Inferior parietal cortex (tissue), 1 donor: ENCODE data around the gene MED8.
A peak's percentile ranks its signal among the peaks of the same experiment; 100 is the strongest.
"Not testable (repeated sequence)": the region's sequence is repeated elsewhere in the genome, so short reads cannot be mapped to it uniquely, and the experiment has no call there.

Experiments used
- DNase-seq: peaks from one replicate; pipeline ENCODE4 v3.0.0-alpha.2; 2016; ENCODE audit errors: extremely low spot score

MED8 gene

DNA sequence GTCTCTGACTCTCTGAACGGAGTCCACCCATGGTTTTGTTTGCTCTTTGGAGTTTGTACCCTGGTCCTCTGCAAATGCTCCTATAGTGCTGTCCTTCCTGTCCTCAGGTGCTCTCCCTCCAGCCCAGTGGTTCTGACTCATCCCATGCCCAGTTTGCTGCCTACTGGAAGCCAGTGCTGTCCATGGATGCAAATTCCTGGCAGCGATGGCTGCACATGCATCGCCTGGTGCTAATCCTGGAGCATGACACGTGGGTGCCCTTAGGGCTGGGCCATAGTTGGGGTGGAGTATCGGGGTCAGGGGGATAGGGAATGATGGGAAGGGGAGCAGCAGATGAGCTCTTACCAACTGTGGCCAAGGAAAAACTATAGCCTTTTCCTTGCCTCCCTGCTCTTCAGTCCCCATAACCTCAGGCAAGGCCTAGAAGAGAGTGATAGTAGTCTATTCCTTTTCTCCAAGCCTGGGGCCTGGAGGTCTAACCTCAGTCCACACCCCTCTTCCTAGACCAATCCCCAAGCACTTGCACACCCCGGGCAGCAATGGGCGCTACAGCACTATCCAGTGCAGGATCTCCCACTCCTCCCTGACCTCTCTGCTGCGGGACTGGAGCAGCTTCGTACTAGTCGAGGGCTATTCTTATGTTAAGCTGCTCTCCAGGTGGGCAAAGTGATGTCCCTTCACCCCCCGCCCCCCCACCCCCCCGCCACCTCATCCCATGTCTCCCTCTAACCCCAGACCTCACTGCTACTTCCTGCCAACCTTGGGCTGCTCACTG, 32.6 kb upstream of the MED8 start:
- DNase-seq = no peak

DNA sequence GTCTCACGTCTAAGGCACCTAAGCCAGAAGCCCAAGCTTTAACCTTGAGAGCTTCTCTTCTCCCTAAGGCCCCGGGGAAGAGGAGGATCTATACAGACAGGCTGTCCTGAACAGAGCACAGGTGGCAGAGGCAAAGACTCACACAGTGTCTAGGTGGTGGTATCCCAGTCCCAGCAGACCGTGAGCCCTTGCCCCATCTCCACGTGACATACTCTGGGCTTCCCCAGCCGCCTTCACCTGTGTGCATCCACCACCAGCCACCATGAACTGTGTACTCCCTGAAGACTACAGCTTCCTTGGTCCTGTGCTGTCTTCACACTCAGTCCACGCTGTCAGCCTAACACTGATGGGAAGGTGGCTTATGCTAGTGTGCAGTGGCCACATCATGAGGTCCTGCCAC, 31.8 kb upstream of the MED8 start:
- no peak for DNase-seq

DNA sequence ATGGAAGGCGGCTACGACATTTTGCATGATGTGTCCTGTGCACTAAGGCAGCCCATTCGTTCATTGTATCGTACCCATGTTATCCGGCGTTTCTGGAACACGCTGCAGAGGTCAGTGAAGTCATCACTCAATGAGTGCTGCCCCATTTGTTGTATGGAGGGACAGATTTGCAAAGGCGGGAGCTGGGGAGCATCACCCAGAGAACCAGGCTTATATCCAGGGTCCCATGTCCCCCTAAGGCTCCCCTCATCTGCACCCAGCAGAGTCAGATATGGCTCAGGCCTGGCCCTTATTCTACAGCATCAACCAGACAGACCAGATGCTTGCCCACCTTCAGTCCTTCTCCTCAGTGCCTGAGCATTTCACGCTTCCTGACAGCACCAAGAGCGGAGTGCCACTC, 31.3 kb upstream of the MED8 start:
- no peak for DNase-seq

DNA sequence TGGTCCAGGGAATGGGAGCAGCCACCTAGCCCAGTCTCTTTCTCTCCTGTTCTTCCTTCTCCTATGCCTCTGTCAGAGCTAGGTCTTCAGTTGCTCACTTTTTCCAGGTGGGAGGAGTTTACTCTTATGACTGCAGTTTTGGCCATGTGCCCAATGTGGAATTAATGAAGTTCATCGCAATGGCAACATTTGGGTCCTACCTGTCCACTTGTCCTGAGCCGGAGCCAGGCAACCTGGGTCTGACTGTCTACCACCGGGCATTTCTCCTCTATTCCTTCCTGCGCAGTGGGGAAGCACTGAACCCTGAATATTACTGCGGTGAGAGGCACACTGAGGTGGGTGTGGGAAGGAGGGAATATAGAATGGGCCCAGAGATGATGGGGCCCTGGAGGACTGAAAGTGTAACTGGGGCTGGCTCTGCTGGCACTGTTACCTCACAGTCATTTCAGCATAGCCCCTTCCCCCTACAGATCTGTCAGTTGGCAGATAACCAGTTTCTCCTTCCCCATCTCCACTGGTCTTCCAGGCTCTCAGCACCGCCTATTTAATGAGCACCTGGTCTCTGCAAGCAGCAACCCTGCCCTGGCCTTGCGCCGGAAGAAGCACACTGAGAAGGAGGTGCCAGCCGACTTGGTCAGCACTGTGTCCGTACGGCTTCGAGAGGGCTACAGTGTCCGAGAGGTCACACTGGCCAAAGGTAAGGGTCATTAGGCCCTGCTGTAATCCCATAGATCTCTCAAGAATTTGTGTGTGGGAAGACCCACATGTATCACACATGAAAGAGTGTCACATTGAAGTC, 30.2 kb upstream of the MED8 start:
- DNase-seq = no peak

DNA sequence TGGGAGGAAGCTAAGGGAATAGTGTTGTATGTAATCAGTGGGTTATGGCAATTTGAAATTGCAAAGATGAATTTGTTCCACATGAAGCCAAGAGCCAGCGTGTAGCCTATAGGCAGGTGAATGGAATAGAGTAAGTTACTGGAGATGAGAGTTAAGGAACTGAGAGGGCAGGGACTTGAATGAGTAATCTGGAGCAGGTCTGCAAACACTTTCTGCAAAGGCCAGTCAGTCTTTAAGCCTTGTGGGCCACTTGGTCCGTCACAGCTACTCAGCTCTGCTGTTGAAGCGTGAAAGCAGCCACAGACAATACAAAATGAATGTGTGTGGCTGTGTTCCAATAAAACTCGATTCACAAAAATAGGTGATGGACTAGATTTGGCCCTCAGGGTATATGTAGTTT, 29.3 kb upstream of the MED8 start:
- no peak for DNase-seq

DNA sequence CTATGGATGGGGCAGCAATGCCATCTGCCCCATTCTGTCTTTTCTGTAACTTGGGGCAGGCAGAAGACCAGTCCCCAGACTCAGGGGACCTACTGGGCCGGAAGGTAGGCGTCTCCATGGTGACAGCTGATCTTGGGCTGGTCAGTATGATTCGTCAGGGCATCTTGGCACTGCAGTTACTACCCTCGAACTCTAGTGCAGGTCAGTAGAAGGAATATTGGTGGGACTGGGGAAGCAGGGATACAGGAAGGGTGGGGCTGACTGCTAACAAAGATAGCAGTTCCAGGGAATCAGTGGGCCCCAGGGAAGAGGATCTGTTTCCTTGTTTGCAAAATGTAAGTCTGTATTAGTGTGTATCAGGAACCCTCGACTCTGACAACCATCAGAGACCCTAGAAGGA, 26.3 kb upstream of the MED8 start:
- no peak for DNase-seq

DNA sequence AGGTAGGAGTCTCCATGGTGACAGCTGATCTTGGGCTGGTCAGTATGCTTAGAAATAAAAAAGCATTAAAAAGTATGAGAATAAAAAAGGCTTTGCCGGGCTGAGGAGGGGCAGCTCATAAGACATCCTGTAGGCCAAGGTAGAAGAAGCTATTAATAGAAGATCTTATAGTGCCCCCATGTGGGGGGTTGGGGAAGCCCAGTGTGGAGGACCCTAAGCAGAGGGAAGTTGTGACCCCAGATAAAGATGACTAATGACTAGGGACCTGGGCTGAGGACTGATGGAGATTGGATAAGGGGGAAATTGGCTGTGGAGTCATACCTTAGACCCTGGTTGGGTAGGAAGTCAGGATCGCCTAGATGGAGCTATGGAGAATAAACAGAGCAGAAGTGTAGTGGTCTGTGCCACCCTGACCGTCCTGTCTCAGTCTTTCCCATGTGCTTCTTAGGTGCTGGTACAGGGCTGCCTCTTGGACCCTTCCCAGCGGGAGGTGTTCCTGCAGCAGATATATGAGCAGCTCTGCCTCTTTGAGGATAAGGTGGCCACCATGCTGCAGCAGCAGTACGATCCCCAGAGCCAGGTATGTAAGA, 25.1 kb upstream of the MED8 start:
- peak; percentile 63 for DNase-seq

DNA sequence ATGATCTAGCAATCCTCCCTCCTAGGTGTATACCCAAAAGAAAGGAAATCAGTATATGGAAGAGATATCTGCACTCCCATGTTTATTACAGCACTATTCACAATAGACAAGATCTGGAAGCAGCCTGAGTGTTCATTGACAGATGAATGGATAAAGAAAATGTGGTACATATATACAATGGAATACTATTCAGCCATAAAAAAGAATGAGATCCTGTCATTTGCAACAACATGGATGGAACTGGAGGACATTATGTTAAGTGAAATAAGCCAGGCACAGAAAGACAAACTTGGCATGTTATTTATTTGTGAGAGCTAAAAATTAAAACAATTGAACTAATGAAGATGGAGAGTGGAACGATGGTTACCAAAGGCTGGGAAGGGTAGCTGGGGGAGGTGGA, 23.8 kb upstream of the MED8 start:
- not testable (repeated sequence) for DNase-seq

DNA sequence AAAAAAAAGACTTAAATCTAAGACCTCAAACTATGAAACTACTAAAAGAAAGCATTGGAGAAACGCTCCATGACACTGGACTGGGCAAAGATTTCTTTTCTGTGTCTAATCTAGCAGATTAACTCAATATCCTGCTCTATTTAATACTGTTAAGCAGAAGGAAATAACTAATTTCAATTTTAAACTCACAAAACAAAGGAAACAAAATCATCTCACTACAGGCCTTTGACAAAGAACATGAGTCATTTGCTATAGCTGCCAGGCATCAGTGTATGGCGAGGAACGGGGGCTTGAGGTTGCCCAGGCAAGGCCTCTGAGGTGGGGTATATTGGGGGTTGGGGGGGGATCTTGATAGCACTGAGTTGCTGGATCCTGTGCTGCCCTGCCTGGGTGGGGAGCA, 21.0 kb upstream of the MED8 start:
- DNase-seq = no peak

DNA sequence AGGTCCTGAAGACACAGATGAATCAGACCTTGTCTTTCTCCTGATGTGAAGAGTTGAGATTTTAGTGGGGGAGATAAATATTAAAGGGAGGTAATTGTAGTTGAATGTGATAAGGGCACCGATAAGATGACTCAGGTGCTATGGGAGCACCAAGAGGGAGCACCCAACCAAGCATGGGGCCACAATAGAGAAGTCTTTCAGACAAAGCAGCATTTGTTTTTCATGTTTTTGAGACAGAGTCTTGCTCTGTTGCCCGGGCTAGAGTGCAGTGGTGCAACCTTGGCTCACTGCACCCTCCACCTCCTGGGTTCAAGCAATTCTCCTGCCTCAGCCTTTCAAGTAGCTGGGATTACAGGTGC, 16.3 kb upstream of the MED8 start:
- no peak for DNase-seq

DNA sequence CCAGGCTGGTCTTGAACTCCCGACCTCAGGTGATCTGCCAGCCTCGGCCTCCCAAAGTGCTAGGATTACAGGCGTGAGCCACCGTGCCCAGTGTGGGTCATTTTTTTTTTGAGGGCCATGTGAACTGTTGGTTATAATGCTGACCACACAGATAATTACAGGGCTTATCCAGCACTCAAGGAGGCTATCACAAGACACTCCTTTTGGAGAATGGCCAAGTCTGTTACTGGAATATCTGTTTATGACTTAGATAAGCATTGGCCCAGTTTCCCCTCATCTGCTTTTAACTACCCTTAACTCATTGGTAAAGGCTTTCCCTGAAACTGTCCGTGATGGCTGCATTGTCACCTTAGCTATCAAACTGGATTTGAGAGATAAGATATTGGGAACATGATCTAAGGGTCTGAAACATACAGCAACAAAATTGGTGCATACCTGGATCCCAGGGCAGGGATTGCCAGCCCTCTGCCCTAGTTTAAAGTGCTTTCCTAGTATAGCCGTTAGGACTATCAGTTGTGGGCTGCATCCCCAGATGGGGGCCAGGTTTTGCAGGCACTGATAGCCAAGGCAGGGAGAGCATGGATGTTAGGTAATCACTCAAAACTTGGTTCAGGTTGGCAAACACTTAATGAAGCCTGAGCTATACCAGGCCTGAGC, 15.7 kb upstream of the MED8 start:
- DNase-seq = no peak

DNA sequence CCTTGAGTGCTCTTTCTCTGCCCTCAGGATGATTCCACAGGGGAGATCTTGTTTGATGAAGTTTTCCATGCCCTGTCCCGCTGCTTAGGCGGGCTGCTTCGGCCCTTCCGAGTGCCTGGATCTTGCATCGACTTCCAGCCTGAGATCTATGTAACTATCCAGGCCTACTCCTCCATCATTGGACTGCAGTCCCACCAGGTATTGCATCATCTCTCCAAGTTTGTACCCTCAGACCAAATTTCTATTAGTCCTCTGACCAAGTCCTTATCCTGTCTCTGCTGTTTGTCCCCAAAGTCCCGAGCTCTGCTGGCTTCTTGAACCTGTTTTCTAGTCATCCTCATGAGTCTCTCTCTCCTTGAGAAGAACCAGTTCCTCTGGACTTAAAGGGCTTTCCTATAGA, 14.8 kb upstream of the MED8 start:
- DNase-seq = no peak

DNA sequence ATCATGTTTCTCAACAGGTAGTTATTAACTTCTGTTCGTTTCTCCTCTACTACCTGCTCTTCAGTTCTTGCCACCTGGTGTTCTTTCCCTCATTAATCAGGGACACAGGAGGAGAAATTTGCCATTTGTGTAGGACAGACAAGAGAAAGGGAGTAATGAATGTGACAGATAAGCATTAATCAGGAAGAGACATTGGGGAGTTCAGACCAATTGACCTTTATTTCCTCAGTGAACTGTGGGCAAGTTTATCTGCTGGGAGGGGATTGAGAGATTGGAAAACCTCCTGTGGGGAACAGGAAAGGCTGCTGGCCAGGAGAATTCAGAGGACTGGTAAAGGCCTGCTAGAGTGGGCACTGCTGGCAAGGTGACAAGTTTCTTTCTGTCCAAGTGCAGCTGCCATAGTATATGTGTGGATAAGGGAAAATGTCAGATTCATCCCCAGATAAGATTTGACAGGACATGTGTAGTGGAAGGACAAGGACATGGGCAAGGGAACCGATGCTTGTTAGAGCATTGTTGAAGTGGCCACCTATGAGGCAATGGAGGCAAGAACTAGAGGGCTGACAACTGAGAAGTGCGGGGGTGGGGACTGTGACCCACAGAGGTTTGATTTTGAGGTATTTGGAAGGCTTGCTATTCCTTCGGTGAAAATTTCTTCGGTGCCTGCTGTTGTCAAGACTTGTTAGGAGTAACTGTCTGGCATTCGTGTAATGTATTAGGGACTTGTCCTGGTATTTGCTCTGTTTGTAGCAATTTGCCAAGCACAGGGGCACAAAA, 12.7 kb upstream of the MED8 start:
- no peak for DNase-seq

DNA sequence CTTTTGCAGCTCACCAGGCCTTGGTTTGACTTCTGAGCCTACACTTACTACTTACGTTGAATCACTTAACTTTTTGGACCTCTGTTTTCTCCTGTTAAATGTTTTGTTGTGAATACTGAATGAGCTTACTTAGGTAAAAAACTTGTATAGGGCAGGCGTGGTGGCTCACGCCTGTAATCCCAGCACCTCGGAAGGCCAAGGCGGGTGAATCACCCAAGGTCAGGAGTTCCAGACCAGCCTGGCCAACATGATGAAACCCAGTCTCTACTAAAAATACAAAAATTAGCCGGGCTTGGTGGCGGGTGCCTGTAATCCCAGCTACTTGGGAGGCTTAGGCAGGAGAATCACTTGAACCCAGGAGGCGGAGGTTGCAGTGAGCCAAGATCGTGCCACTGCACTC, 10.8 kb upstream of the MED8 start:
- DNase-seq = not testable (repeated sequence)

DNA sequence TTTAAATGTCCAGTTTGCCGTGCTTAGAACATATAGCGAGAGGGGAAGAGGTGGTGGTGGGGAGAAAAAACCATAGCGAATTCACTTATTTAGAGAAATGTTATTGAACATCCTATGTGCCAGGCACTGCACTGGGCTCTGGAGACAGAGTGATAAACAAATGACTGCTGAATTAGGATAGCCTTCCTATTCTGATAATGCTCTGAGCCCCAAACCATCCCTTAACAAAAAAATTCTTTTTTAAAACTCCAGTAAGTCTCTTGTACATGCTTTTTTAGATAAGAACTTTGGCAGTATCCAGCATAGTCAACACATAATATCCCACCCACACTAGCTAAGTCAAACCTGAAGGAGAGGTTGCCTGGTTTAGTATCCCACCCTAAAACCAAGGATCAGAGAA, 8.6 kb upstream of the MED8 start:
- DNase-seq = no peak

DNA sequence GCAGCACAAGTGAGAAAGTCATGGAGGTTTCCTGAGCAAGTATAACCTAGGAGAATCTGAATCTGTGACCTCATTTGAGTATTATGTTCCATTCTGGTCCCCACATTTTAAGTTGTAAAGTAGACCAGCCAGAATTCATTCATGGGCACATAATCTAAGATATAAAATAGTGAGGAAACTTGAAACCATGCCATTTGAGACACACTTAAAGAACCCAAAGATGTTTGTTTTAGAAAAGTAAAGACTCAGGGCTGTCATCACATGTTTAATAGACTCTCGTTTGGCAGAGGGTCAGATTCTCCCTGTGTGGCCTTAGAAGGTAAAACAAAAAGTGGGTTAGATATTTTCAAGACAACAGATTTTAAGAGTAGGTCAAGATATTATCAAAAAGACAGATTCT, 6.5 kb upstream of the MED8 start:
- no peak for DNase-seq

DNA sequence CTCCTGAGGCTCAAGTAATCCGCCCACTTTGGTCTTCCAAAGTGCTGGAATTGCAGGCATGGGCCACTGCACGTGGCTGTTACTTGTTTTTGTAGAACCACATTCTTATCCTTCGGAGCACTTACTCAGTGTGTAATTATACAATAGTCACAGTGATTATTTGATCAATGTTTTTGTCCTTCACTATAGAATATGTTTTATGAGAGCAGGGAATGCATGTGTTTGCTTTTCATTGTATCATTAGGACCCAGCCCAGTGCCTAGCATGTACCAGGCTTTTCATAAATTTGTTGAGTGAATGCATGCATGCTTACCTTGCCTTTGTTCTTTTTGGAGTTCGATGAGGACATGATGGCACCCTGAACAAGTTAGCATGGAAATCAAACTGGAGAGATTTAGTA, 5.9 kb upstream of the MED8 start:
- DNase-seq = no peak

DNA sequence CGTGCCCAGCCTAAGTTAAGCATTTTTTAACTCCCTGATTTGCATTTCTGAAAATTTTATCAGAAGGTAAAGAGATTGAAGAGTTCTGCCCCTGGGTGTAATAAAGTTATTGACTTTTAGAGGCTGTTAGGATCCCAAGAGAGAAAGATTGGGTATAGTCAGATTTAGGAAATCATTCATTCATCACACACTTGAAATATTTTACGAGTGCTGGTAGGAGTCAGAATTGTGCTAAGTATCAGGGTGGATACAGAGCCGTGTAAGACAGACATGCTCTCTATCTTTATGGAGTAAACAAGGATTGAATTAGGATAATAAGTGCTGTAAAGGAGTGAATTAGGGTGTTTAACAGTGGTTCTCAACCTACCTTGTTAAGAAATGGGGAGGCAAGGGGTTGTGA, 3.1 kb upstream of the MED8 start:
- DNase-seq = no peak

DNA sequence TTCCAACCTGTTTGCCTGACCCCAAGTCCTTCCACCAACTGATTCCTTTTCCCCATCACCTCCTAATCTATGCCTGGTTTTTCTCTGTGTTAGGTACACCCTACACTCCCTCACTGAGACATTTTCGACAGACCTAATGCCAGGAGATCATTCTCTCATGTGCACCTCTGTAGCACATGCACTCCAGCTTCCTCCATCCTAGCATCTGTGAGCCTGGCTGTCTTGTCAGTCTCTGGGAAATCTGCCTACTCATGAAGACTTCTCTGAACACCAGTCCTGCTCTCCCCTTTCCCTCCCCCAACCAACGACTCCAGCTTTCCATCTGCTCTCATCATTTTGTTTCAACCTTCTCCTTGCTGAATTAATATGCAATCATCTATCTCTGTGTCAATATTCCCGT, 987 bp downstream of the MED8 start:
- no peak for DNase-seq

DNA sequence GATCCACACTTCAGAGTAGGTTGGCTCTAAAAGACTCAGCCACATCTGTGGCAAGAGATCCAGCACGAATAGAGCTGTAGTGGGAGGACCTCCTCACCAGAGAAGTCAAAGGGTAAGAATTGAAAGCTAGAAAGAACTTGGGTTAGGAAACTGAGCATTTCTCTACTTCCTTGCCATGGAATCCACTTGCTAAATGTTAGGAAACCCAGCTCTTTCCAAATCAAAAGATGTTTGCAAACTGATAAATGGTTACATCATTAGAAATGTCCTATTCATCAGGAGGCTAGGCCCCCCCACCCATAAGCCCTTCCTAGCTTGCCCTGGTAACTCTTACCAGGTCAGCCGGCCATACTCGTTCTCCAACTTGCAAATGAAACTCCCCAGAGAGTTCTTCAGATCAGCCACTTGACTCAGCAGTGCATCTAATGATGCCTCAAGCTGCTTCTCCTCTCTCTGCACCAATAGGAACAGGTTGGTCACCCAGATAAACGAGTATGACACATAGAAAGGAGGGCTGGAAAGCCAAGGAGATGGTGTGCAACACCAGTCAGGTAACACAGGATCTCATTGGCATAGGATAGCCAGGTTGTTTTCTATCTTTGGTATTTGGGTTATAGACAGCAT, 1.5 kb downstream of the MED8 start:
- no peak for DNase-seq

DNA sequence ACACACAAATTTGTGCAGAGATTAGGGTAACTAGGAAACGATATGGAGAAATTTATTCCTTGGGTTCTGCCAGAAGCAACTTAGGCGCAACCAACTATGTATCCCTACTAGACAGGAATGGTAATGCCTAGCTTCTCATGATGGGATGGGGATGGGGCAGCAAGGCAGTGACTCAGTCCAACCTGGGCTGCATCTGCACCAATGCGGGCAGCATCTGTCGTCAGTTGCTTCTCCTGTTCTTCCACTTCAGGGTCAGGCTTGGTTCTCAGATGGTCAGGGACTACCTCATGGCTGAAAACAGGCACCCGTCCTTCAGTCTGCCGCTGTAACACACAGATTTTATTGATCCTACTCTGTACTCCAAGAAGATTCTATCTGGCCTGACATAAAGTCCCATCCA, 2.9 kb downstream of the MED8 start:
- DNase-seq = no peak
